ENCODE measurements around the gene ALKBH8. TPM values are rescaled to one million over a fixed set of nuclear protein-coding genes. Genes with fewer than 3 reads are reported as not detected.

ALKBH8 gene
- total RNA-seq, 1 donor from 2014 or later: 5.0 TPM

Other genes starting within 250 kb of the ALKBH8 start
- gene CWF19L2, start 107.9 kb downstream of the ALKBH8 start, total RNA-seq: 6.1 and 10.5 TPM in 2 replicates
- 0.20 and 0.65 TPM in 2 replicates for gene ELMOD1, start 25.4 kb upstream of the ALKBH8 start, total RNA-seq
- gene SLN, start 146.3 kb upstream of the ALKBH8 start, total RNA-seq: not detected in 2 replicates

All from lung microvascular endothelial cell (primary cell).